Left cardiac atrium (tissue), 4 donors: ENCODE data around the gene MYRIP. TPM values are rescaled to one million over a fixed set of nuclear protein-coding genes. Genes with fewer than 3 reads are reported as not detected.

ENCODE experiments used
- ATAC-seq, 2 donors: fragments of 200-7000 bp; cut with Tn5 transposase; one replicate each; pipeline ENCODE4 v1.9.1; 2020; ENCODE audit warnings: mild to moderate bottlenecking in 2 of 2, moderate library complexity in 2 of 2
- DNase-seq: peaks from one replicate; pipeline ENCODE4 v3.0.0-alpha.2; 2020
- intact Hi-C, 2 donors: fragments of 100-400 bp; cut with DNase I; formaldehyde crosslinking; loops; one replicate each; pipeline versions ENCODE4 v1.14.1 to v1.15.1; 2022 to 2023
- total RNA-seq, 2 donors: library from RNA; stranded (reverse); fragmentation: NEBNext Ultra II Directional; extraction: Animal tissue kit (Norgen Biotek cat#: 25700); gene quantifications; one replicate each; pipeline ENCODE4 v1.2.1, GENCODE V29; 2021
- donor health status: DM: no; HTN: yes; CAD: no.
- donor health status: DM: no; HTN: yes; CAD: no; lungs with severe emphysema.
- donor health status: DM: yes; HTN: yes; CAD: no.
- donor health status: Dilated cardiomyopathy.

The MYRIP gene
- total RNA-seq, 2 donors from 2014 or later, result 2.3 to 6.8 TPM

GRCh38 chr3:40229963-40230362, 420.6 kb downstream of the MYRIP start:
- DNase-seq (no peak), ATAC-seq (no peak)
- intact Hi-C loops, result no loop called here

DNA sequence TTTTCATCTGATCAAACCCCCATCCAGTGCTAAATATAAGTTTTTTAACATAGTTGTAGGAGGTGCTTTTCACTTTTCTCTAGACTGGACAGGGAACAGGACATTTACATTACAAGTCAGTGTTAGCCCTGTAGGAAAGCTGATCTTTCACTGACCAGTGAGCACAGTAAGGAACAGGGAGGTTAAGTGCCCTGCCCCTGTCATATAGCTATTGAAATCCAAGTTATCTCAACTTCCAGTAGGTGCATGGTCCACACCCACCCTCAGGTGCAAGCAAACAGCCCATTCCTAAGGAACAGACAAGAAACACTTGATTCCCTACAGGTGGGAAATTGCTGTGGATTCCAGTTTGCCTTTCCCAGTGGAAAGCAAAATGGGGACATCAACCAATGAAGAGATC, 421.0 kb downstream of the MYRIP start:
- intact Hi-C loops, result no loop called here
- no peak for DNase-seq
- no peak for ATAC-seq

GRCh38 chr3:40232626-40233025, 423.2 kb downstream of the MYRIP start:
- intact Hi-C loops, result no loop called here
- DNase-seq (no peak), ATAC-seq (no peak)

DNA sequence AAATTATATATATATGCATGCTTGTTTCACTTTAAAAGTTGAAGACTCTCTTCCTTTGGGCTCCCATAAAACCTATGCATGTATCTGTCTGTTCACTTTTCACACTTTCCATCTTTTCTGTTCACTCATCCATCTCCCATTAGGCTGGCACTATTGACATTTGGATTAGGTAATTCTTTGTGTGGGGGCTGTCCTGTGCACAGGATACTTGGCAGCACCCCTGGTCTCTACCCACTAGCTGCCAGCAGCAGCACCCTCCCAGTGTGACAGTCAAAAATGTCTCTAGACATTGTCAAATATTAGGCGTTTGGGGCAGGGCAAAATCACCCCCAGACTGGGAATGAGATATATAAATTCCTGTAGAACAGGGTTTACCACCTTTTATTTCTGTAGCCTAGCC, 427.8 kb downstream of the MYRIP start:
- ATAC-seq (no peak), DNase-seq (no peak)
- intact Hi-C loops, result no loop called here

GRCh38 chr3:40237889-40238571, 428.6 kb downstream of the MYRIP start:
- intact Hi-C loops, result no loop called here
- ATAC-seq (peak; percentile 89 to 96), DNase-seq (no peak)

DNA sequence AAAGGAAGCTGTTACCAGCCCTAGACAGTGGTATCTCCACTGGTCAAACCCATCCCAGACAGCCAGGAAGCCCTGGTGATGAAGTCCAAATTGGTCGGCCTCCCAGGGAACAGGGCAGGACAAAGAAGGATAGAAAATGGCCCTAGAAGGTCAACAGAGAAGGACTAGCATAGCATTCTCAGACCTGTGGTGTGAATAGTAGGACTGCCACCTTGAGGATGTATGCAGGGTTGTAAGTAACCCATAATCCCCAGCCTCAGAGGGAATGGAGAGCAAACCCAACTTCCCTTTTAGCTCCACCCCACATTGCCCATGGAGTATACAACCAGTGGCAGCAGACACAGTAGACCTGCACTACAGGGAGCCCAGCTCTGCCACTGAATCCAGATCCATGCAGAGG, 431.5 kb downstream of the MYRIP start:
- intact Hi-C loops, result no loop called here
- ATAC-seq (no peak), DNase-seq (no peak)

- intact Hi-C loops, result no loop called here
- ATAC-seq (no peak), DNase-seq (no peak)
These were observed 432.8 kb downstream of the MYRIP start for GRCh38 chr3:40242216-40242615.

- ATAC-seq (no peak), DNase-seq (no peak)
- intact Hi-C loops, result no loop called here
These were observed 433.2 kb downstream of the MYRIP start for GRCh38 chr3:40242638-40243037.

DNA sequence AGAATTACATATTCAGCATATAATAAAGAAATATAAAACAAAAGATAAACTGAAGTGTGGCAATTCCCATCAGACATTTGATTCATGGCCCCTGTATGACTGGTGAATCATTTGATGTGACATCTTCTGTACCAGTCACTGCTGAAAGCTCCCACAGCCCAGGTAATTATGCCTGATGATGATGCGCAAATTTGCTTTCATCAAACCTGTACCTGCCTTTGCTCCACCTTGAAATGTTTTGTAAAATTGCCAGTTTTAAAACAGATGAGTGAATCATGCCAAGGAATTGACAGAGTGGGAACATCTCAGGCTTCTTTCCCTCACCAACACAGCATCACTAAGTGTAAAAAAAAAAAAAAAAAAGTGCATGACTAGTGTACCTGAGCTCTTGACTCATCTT, 433.6 kb downstream of the MYRIP start:
- intact Hi-C loops, result no loop called here

DNA sequence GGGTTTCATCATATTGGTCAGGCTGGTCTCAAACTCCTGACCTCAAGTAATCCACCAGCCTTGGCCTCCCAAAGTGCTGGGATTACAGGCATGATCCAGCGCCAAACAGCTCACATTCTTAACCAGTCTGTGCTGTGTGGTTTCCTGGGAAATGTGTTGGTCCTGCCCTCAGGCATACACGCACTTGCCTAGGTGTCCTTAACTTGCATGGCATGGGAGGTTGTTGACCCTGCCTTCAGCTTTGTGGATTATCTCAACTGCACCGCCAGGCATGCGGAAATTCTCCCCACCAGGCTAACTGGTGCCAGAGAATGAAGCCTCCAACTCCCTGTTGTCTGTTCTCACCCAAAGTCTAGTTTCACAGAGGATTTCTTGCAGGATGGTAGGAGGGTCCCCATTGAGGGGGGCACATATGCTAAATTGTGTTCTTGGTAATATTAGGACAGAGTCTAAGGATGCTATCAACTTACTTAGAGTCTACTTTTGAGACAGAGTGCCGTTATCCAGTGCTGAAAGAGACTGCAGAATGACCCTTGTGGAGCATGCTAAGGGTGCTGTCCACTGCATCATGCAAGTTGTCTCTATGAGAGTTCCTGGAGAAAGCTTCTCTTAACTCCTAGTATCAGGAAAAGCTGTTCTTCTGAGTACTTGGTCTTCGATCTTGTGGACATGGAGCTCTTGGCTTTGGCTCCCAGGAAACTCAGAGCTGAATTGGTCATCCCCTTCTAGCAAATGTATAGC, 438.5 kb downstream of the MYRIP start:
- no peak for DNase-seq
- intact Hi-C loops, result loop anchor here in 1 of 2 donors (5.0 kb wide), 1 partner anchor 44 kb away; no protein-coding TSS in a partner anchor
- peak; percentile 56 to 67 for ATAC-seq

More for the DNA sequence above, 433.6 kb downstream of the MYRIP start:
- DNase-seq, result no peak
- no peak for ATAC-seq

GRCh38 chr3:40248591-40248990, 439.2 kb downstream of the MYRIP start:
- intact Hi-C loops, result loop anchor here in 1 of 2 donors (5.0 kb wide), 1 partner anchor 44 kb away; no protein-coding TSS in a partner anchor
- ATAC-seq (no peak), DNase-seq (no peak)

DNA sequence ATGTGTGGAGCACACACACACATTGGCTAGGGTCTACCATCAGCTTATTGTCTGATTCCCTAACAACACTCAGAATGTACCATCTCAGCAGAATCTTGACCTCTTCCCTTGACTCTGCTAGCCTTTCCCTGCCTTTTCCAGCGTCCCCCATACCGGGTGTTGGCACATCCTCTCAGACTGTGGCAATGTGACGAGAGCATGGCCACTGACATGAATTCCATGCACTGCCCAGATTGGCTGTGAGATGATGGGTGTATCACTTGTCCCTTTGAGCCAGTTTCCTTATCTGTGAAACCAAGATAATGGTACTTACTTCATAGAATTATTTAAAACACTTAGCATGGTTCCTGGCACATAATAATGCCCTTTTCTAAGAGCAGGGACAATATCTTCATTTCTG, 439.8 kb downstream of the MYRIP start:
- ATAC-seq (peak; percentile 83 to 91), DNase-seq (no peak)
- intact Hi-C loops, result loop anchor here in 1 of 2 donors (5.0 kb wide), 1 partner anchor 43 kb away; no protein-coding TSS in a partner anchor

- no peak for DNase-seq
- no peak for ATAC-seq
- intact Hi-C loops, result no loop called here
These were observed 445.1 kb downstream of the MYRIP start for GRCh38 chr3:40254491-40254890.

DNA sequence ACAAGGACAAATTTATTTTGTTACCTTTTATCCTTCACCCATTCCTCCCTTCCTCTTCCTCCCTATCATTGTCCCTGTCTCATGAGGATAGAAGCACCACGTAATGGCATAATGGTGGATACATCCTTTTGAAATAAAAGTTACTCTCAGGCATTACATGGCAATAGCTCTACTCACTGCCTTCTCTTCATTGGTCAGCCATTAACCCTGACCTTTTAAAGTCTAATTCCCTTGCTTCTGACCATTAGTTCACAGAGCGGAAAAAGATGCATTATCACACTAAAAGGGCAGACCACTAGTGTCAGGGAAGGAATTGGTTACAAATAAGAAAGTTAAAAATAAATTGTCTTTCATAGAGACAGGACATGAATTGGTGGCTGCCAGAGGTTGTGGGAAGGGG, 445.5 kb downstream of the MYRIP start:
- ATAC-seq (no peak), DNase-seq (no peak)
- intact Hi-C loops, result no loop called here

GRCh38 chr3:40255532-40255931, 446.1 kb downstream of the MYRIP start:
- intact Hi-C loops, result no loop called here
- DNase-seq, result no peak
- no peak for ATAC-seq

DNA sequence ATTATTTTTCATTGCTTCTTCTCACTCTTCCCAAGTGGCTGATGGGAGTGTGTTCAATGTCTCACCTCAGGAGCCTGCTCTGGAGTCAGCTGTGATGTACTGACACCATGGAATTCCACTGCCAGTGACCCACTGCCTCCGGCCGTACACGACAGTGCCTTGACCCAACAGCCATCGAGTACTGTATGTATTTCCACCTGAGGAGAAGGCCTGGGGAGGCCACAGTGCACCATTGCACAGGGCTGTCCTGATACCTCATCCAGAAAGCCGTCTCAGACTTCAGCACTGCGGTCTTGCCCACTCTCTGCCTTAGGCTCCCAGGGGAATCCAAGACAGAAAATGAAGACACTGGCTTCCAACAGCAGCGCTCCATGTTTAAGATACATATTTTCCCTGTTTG, 448.7 kb downstream of the MYRIP start:
- DNase-seq, result no peak
- no peak for ATAC-seq
- intact Hi-C loops, result no loop called here

DNA sequence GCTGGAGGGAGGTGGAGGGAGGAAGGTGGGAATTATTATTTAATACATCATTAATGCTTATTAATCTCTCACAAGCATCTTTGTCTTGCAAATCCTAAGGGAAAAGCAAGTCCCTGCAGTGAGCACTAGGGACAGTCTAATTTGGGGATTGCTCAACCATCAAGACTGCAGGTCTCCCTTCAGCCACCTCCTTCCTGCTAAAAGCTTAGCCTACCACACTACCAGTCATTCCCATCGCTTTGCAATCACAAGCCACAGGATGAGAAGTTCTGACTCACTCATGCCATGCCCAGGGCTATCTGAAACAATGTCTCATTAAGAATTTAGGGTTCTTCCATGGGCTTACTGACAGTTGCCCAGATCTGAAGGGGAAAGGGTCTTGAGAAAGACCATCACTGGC, 449.1 kb downstream of the MYRIP start:
- no peak for DNase-seq
- no peak for ATAC-seq
- intact Hi-C loops, result no loop called here

DNA sequence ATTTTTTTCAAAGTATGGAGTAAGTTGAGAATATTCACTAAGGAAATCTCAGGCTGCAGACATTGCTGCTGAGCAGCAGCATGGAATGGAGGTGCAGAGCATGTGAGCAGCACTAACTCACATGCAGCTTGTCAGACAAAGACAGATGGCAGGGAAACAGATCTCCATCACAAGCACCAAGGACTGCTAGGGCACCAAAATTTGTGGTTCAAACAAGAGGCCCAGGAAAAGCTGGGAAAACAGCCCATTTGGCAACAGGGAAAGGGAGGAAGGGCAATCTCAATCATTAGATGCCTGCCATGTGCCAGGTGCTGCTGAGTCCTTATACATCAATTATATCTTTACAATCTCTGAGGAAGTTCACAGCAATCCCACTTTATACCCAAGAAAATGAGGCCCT, 452.9 kb downstream of the MYRIP start:
- ATAC-seq (no peak), DNase-seq (no peak)
- intact Hi-C loops, result no loop called here

- ATAC-seq (no peak), DNase-seq (no peak)
- intact Hi-C loops, result no loop called here
These were observed 455.0 kb downstream of the MYRIP start for GRCh38 chr3:40264451-40264850.

DNA sequence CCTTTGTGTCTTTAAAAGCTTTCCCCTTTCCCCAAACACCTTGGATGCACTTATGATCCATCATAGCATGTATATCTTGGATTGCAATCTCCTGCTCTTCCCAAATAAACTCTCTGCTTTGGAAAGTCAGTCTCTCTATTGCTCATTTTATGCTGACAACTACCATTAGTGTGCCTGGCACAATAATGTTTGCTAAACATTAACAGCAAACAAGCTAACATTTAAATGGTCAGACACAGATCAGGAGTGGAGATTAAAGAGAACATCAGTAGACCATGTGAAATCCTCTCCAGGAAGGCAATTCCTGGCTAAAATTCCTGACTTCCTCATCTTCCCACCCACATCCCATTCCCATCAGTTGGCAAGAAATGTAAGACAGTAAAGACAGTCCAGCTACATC, 455.8 kb downstream of the MYRIP start:
- no peak for DNase-seq
- ATAC-seq, result no peak
- intact Hi-C loops, result no loop called here
